ENCODE data around the gene TRIM2. TPM values are rescaled to one million over a fixed set of nuclear protein-coding genes. Genes with fewer than 3 reads are reported as not detected.

Gene TRIM2
- total RNA-seq, 2 experiments from 2014 or later, result 0.06 to 0.29 TPM

DNA sequence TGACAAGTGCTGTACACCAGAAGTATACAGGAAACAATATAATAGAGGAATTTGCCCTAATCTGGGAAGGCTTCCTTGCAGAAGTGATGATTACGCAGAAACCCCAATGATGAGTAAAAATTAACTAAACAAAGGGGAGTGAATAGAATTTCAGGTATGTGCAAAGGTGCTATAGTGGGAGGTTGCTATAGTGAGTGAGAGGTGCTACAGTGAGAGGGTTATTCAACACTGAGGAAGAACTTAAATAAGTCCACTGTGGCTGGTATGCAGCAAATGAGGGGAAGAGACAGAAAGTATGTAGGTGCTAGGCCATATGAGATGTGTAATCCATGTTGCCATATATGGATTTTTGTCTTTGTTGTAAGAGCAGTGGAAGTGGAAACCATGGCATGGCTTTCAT, 69.5 kb downstream of the TRIM2 start:
- intact Hi-C loops (cut with micrococcal nuclease; ENCODE audit: unreplicated experiment), result no loop called here
- Histone ChIP-seq H2AFZ (ENCODE audit: low read length) (no peak overlapping the region), H3K9me3 (ENCODE audit: low read length) (no peaks in the 10 kb centered on the region), H3K27ac (ENCODE audit: low read depth, low read length, poor library complexity, severe bottlenecking) (no peak overlapping the region), H3K4me2 (ENCODE audit: low read length) (no peak overlapping the region), H3K4me1 (ENCODE audit: insufficient read depth, low read length, poor library complexity, severe bottlenecking) (peaks cover 3% of the 10 kb centered on the region), H4K20me1 (ENCODE audit: insufficient read depth, low read length) (no peaks in the 10 kb centered on the region), H3K4me3 (ENCODE audit: low read depth, low read length, poor library complexity, severe bottlenecking) (no peak overlapping the region), H3K9me2 (ENCODE audit: insufficient read depth, low read length) (no peaks in the 10 kb centered on the region), H3K36me3 (ENCODE audit: insufficient read depth, low read length) (no peaks in the 10 kb centered on the region), H3K79me2 (ENCODE audit: insufficient read depth, low read depth, low read length) (no peaks in the 10 kb centered on the region)
- ChIA-PET CTCF (ENCODE audit: unreplicated experiment) (no interaction called here), POLR2A (no interaction called here)
- no peak for DNase-seq (ENCODE audit: low spot score)
- no peak for TF ChIP-seq EZH2phosphoT487 (IDR thresholded peaks at IDR 0.05; ENCODE audit: borderline replicate concordance, low read depth, low read length)
- TF ChIP-seq, protein P1, sequence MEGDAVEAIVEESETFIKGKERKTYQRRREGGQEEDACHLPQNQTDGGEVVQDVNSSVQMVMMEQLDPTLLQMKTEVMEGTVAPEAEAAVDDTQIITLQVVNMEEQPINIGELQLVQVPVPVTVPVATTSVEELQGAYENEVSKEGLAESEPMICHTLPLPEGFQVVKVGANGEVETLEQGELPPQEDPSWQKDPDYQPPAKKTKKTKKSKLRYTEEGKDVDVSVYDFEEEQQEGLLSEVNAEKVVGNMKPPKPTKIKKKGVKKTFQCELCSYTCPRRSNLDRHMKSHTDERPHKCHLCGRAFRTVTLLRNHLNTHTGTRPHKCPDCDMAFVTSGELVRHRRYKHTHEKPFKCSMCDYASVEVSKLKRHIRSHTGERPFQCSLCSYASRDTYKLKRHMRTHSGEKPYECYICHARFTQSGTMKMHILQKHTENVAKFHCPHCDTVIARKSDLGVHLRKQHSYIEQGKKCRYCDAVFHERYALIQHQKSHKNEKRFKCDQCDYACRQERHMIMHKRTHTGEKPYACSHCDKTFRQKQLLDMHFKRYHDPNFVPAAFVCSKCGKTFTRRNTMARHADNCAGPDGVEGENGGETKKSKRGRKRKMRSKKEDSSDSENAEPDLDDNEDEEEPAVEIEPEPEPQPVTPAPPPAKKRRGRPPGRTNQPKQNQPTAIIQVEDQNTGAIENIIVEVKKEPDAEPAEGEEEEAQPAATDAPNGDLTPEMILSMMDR (conservative IDR thresholded peaks at IDR 0.05; ENCODE audit: low read length), result no peak
- BruUV-seq (replicated peaks), result no TSS peak

DNA sequence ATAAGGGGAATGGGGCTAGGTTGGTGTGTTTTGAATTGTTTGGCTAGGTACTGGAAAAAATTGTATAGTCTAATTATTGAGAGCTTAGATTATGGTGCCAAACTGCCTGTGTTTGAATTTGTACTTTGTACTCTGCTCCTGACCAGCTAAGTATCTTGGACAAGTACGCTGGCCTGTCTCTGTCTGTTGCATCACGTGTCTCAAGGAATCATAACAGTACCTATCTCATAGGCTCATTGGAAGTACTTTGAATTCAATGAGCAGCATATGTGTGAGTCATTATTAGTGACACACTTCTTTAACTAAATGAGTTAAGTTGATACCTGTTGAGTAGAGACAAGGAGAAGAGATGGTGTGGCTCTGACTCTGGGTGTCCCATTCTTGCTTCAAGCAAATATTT, 70.7 kb downstream of the TRIM2 start:
- H3K4me2 ChIP-seq (ENCODE audit: low read length), result no peak overlapping the region
- H3K9me2 ChIP-seq (ENCODE audit: insufficient read depth, low read length), result no peaks in the 10 kb centered on the region
- no peak overlapping the region for H2AFZ ChIP-seq (ENCODE audit: low read length)
- intact Hi-C loops (cut with micrococcal nuclease; ENCODE audit: unreplicated experiment), result no loop called here
- no peaks in the 10 kb centered on the region for H3K9me3 ChIP-seq (ENCODE audit: low read length)
- CTCF ChIA-PET (ENCODE audit: unreplicated experiment), result no interaction called here
- H3K79me2 ChIP-seq (ENCODE audit: insufficient read depth, low read depth, low read length), result no peaks in the 10 kb centered on the region
- no peak overlapping the region for H3K4me3 ChIP-seq (ENCODE audit: low read depth, low read length, poor library complexity, severe bottlenecking)
- no peak for DNase-seq (ENCODE audit: low spot score)
- TF ChIP-seq, protein P1 (conservative IDR thresholded peaks at IDR 0.05; ENCODE audit: low read length), result no peak
- no peak for TF ChIP-seq EZH2phosphoT487 (IDR thresholded peaks at IDR 0.05; ENCODE audit: borderline replicate concordance, low read depth, low read length)
- no TSS peak for BruUV-seq (replicated peaks)
- peaks cover 3% of the 10 kb centered on the region for H3K4me1 ChIP-seq (ENCODE audit: insufficient read depth, low read length, poor library complexity, severe bottlenecking)
- no peaks in the 10 kb centered on the region for H4K20me1 ChIP-seq (ENCODE audit: insufficient read depth, low read length)
- no peaks in the 10 kb centered on the region for H3K36me3 ChIP-seq (ENCODE audit: insufficient read depth, low read length)
- no peak overlapping the region for H3K27ac ChIP-seq (ENCODE audit: low read depth, low read length, poor library complexity, severe bottlenecking)
- POLR2A ChIA-PET, result interaction anchor here (0.9 to 1.1 kb wide), 2 partner anchors 30 to 374 kb away, joined by 3 to 5 read pairs; no protein-coding TSS in a partner anchor

DNA sequence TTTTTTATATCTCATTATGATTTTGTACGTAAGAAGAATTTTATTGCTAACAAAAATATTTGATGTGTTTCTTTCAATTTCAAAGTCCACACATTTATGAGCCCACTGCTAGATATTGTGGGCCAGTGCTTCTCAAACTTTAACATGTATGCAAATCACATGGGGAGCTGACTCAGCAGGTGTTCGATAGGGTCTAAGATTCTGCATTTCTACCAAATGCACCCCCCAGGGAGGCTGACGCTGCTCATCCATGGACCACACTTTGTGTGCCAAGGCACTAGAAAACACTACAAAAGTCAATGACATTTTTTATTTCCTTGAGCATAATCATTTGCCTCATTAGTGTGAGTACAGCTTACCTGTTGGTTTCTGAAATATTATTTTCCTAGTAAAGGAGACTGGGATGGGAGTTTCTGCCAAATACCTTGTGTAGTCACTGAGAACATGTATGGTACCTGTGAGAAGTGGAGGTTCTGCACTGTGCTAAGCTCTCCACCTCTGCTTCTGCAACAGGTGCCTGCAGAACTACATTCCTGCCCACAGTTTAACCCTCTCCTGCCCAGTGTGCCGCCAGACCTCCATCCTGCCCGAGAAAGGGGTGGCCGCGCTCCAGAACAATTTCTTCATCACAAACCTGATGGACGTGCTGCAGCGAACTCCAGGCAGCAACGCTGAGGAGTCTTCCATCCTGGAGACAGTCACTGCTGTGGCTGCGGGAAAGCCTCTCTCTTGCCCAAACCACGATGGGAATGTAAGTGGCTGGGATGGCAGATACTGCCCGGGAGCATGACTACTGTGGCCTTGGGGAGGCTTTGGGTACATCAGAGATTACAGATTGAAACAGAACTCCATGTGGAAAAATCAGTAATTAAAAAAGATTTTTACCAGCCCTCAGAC, 71.4 kb downstream of the TRIM2 start:
- TF ChIP-seq, protein P1 (conservative IDR thresholded peaks at IDR 0.05; ENCODE audit: low read length), result no peak
- no peak for TF ChIP-seq EZH2phosphoT487 (IDR thresholded peaks at IDR 0.05; ENCODE audit: borderline replicate concordance, low read depth, low read length)
- no peak overlapping the region for H3K4me3 ChIP-seq (ENCODE audit: low read depth, low read length, poor library complexity, severe bottlenecking)
- POLR2A ChIA-PET, result interaction anchor here (0.6 to 1.4 kb wide), 6 partner anchors 7 to 374 kb away, joined by 3 to 5 read pairs (median 4); no protein-coding TSS in a partner anchor
- H3K27ac ChIP-seq (ENCODE audit: low read depth, low read length, poor library complexity, severe bottlenecking), result no peak overlapping the region
- no peak overlapping the region for H2AFZ ChIP-seq (ENCODE audit: low read length)
- H3K4me2 ChIP-seq (ENCODE audit: low read length), result no peak overlapping the region
- no peak for DNase-seq (ENCODE audit: low spot score)
- no peaks in the 10 kb centered on the region for H3K9me3 ChIP-seq (ENCODE audit: low read length)
- peaks cover 3% of the 10 kb centered on the region for H3K4me1 ChIP-seq (ENCODE audit: insufficient read depth, low read length, poor library complexity, severe bottlenecking)
- BruUV-seq (replicated peaks), result no TSS peak
- intact Hi-C loops (cut with micrococcal nuclease; ENCODE audit: unreplicated experiment), result no loop called here
- no peaks in the 10 kb centered on the region for H3K79me2 ChIP-seq (ENCODE audit: insufficient read depth, low read depth, low read length)
- no peaks in the 10 kb centered on the region for H4K20me1 ChIP-seq (ENCODE audit: insufficient read depth, low read length)
- H3K9me2 ChIP-seq (ENCODE audit: insufficient read depth, low read length), result no peaks in the 10 kb centered on the region
- H3K36me3 ChIP-seq (ENCODE audit: insufficient read depth, low read length), result no peaks in the 10 kb centered on the region
- CTCF ChIA-PET (ENCODE audit: unreplicated experiment), result no interaction called here
